SKM-1 (cell line): ENCODE results near the gene AP5S1.

Experiments
- DNase-seq: peaks from one replicate; lab custom pipeline; 2025; ENCODE audit not compliant: unreplicated experiment; lab: John Stamatoyannopoulos, UW

AP5S1 gene

DNA sequence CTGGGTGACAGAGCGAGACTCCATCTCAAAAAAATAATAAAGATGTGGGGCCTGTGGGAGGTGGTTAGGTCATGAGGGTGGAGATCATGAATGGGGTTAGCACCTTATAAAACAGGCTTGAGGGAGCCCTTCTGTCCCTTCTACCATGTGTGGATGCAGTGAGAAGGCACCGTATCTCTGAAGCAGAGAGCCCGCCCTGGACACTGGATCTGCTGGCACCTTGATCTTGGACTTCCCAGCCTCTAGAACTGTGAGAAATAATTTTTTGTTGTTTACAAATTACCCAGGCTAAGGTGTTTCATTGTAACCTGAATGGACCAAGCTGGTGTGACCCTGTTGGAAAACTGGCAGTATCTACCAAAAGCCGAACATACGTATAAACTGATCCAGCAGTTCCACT lies 53.2 kb downstream of the AP5S1 start:
- DNase-seq: no peak

DNA sequence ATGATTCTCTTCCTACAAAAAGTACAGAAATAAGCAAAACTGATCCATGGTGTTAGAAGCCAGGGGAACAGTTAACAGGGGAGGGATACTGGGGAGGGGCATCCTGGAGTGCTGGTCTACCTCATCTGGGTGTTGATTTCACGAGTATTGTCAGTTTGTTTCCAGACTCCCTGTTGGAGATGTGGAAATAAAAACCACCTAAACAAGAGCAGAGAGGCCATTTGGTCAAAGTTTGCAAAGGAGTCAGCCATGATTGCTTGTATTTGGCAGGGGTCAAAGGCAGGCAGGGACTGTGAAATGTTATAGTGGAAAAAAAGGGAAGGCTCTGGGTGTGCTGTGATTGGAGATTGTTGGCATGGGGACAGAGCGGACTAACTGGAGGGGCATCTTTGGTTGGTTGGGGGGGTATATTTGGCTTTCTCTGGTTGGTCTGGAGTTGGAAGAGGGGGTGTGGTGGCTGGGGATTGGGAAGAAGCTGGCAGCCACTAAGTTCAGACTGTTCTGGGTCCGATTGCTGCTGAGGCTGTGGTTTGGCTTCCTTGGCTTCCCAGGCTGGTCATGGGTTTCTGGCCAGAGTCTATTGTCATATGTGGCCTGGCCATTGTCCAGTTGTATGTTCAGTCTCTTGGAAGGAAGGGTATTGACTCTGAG lies 54.0 kb downstream of the AP5S1 start:
- no peak for DNase-seq

GRCh38 chr20:3875378-3875974 lies 55.1 kb downstream of the AP5S1 start:
- no peak for DNase-seq

DNA sequence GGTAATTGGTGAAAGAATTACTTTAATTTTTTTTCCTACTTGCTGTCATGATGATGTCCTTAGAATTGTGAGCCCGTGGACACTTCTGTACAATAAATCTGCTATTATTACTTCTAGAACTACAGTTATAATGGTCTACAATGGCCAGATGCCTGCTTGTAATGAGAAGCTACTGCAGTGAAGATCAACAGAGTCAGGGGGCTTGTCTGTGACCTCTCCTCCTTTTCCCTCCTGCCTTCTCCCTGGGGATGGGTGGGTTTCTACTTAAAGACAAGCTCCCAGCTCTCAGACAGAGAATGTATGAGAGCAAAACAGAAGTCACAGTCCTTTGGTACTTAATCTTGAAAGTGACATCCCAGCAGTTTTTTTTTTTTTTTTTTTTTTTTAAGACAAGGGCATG lies 55.7 kb downstream of the AP5S1 start:
- DNase-seq: no peak

DNA sequence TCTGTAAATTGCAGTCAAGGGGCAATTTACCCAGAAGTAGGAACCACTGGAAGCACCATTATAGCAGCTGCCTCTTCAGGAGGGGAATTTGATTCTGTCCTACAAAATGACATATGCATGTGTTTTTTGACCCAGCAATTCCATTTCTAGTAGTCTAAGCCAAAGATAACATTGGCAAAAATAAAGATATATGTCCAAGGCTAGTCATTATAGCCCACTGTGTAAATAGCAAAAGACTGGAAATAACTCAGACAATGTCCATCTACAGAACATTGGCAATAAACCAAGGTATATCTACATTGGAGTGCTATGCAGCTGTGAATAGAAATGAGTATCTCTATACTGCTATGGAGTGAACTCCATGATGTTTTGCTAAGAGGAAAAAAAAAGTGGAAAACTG lies 56.3 kb downstream of the AP5S1 start:
- no peak for DNase-seq
